HTR-8/SVneo (cell line): ENCODE measurements around the gene TUBGCP2.
"Not testable (repeated sequence)": the region's sequence is repeated elsewhere in the genome, so short reads cannot be mapped to it uniquely, and the experiment has no call there.

Source experiments
- DNase-seq: peaks from one replicate; pipeline ENCODE4 v3.0.0; 2011; ENCODE audit warnings: low spot score, mixed read lengths; ENCODE audit not compliant: insufficient read length
- FAIRE-seq: peaks from 2 replicates; lab custom pipeline; 2011; peaks lifted over from hg19 to GRCh38; lab: Jason Lieb, UNC

Gene TUBGCP2

GRCh38 chr10:133270773-133271297, 37.8 kb downstream of the TUBGCP2 start:
- DNase-seq (no peak), FAIRE-seq (no peak)

DNA sequence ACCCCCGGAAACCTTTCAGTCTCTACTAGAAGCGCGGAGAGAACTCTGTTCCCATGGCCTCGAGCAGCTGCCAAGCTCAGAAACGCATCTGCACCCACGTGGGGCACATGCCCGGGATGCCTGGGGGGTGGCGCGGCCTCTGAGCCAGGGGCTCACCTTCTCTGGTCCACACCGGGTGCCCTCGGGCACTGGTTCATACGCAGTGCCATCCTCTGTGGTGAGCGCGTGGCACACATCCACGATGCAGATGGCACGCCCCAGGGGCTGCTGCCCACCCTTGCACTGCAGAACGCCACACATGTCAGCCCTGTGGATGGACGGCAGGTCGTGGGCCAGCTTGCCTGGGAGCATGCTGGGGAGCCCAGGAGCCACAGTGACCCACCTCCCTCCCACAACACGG, 38.5 kb downstream of the TUBGCP2 start:
- no peak for DNase-seq
- no peak for FAIRE-seq

GRCh38 chr10:133269367-133269766, 39.3 kb downstream of the TUBGCP2 start:
- FAIRE-seq: no peak
- no peak for DNase-seq

DNA sequence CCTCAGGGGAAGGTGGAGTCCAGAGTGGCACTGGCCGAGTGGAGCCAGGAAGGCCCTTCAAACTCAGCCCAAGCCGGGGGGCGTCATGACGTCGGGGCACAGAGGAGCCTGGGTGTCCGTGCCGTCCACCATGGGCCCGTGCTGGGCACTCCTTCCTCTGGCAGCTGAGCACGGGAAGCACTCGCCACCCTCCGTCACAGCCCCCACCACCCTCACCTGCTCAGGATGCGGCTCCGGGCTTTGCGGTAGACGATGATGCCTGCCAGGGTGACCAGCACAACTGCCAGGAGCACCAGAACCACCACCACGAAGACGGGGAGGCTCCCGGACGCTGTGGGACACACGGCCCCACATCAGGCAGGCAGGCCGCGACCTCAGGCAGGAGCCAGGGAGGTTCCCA, 40.1 kb downstream of the TUBGCP2 start:
- DNase-seq: no peak

DNA sequence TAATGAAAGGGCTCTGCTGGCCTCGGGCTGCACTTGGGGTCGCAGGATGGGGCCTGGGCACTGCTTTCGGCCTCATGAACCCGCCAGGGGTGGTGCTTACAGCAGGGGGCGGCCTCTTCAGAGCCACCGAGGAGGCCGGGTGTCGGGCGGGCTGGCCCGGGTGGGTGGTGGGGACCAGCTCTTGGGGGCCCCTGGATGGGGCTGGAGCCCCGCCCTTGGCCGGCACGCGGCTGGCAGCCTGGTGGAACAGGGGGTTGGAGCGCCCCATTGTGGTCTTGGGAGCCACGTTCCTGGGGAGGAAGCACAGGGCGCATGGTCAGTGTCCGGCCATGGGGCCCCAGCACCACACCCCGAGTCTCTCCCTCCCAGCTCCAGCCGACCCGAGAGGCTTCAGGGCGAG, 40.8 kb downstream of the TUBGCP2 start:
- DNase-seq (no peak), FAIRE-seq (no peak)

More for the DNA sequence above, 40.1 kb downstream of the TUBGCP2 start:
- no peak for FAIRE-seq

DNA sequence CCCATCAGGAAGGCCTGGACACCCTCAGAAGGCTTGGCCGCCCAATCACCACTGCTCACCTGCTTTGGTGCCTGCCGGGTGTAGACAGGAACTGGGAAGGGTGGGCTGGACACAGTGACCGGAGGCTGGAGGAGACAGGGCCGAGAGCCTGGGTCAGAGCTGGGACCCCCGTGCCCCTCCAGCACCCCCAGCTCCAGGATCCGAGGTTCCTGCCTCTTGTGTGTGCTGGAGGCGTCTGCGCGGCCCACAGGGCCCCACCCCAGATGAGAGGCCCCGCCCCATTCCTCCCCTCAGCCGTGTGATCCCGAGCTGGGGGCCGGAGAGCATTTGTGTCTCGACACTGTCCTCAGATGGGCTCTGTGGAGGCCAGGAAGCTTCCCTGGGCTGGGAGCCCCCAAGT, 41.4 kb downstream of the TUBGCP2 start:
- FAIRE-seq: no peak
- no peak for DNase-seq

DNA sequence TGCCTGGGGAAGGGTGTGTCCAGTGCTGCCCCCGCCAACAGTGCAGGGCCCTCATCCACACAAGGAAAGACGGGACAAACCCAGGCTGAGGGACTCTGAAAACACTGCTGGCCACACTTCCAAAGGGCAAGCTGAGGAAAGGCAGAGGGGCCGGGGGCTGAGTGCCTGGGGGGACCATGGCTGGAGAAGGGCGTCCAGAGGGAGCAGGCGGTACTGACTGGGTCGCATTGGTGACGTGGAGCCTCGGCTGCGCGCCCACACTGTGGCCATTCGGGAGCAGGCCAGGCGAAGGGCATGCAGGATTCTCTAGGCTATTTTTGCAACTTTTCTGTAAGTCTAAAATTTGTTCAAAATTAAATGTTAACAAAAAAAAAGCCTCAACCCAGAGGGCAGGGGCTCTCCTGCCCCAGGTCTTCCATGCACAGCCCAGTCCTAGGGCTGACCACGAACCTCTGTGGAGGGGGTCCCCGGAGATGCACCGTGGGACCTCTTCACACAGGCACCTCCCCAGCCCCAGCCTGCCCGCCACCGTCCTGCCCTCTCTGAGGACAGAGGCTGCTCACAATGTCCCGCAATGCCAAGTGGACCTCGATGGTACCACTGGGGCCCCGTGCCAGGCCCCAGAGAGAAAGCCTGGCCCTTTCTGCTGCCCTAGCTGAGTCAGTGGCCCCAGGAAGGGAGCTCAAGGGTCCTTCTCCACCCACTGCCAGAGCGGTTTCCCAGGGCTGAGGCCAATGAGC, 42.4 kb downstream of the TUBGCP2 start:
- DNase-seq (no peak), FAIRE-seq (no peak)

DNA sequence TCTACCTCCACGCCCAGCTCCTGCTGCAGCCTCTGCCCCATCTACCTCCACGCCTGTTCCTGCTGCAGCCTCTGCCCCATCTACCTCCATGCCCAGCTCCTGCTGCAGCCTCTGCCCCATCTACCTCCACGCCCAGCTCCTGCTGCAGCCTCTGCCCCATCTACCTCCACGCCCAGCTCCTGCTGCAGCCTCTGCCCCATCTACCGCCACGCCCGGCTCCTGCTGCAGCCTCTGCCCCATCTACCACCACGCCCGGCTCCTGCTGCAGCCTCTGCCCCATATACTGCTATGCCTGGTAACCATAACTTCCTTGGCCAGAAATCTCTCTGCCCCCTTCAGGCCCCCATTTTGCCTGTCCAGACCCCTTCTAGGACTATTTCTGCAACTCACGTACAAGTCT, 43.6 kb downstream of the TUBGCP2 start:
- not testable (repeated sequence) for FAIRE-seq, DNase-seq

DNA sequence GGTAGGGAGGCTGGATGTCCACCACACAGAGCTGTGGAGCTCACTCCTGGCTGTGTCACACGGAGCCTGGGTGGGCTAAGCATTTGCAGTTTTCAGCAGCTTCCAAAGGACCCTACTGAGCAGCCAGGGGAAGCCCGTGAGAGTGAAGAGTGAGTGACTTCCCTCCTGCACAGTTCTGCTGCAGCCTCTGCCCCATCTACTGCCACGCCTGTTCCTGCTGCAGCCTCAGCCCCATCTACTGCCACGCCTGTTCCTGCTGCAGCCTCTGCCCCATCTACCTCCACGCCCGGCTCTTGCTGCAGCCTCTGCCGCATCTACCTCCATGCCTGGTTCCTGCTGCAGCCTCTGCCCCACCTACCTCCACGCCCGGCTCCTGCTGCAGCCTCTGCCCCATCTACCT, 44.2 kb downstream of the TUBGCP2 start:
- DNase-seq (no peak), FAIRE-seq (no peak)

GRCh38 chr10:133263674-133264073, 45.0 kb downstream of the TUBGCP2 start:
- DNase-seq (no peak), FAIRE-seq (no peak)

GRCh38 chr10:133262696-133263095, 46.0 kb downstream of the TUBGCP2 start:
- DNase-seq (no peak), FAIRE-seq (no peak)

DNA sequence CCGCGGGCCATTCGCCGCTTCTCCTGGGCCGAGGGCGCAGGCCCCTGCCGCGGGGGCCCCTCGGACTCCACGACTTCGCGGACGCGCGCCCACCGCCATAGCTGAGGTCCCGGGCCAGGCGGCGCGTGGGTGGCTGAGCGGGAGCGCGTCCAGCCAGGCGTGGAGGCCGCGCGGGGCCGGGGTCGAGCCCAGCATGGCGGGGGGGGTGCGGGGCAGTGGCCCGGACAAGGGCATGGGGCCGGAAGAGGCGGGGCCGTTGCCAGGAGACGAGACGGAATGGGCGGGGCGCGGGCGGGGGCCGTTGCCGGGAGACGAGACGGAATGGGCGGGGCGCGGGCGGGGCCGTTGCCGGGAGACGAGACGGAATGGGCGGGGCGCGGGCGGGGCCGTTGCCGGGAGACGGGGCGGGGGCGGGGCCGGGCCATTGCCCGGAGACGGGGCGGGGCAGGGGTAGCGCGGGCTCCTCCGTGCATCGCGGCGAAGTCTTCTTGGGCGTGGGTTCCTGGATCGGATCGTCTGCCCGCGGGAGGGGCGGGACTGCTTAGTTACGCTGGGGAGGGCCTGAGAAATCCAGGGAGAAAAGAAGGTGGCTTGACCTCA, 46.8 kb downstream of the TUBGCP2 start:
- peak; percentile 48 for DNase-seq
- no peak for FAIRE-seq

- DNase-seq: no peak
- FAIRE-seq: no peak
These were observed 47.6 kb downstream of the TUBGCP2 start for GRCh38 chr10:133260895-133261725.

GRCh38 chr10:133259602-133259989, 49.1 kb downstream of the TUBGCP2 start:
- DNase-seq (no peak), FAIRE-seq (no peak)

GRCh38 chr10:133258818-133259601, 49.7 kb downstream of the TUBGCP2 start:
- DNase-seq (peak; percentile 88), FAIRE-seq (peak; percentile 95)

- DNase-seq (no peak), FAIRE-seq (no peak)
These were observed 50.4 kb downstream of the TUBGCP2 start for GRCh38 chr10:133258066-133258817.

GRCh38 chr10:133257489-133258065, 51.1 kb downstream of the TUBGCP2 start:
- FAIRE-seq (no peak), DNase-seq (no peak)

GRCh38 chr10:133255323-133255722, 53.3 kb downstream of the TUBGCP2 start:
- no peak for DNase-seq
- no peak for FAIRE-seq
